Measurements from ENCODE around the gene CTSO. TPM values are rescaled to one million over a fixed set of nuclear protein-coding genes. Genes with fewer than 3 reads are reported as not detected.

CTSO gene
- total RNA-seq, 1 donor from 2014 or later = 1.7 TPM

- no peak for DNase-seq (ENCODE audit: low read depth, low spot score)
- no peaks in the 10 kb centered on the region for H3K4me1 Mint-ChIP-seq
- no peak for TF ChIP-seq CTCF (conservative IDR thresholded peaks at IDR 0.05)
Measured at GRCh38 chr4:155908187-155909139, 45.2 kb downstream of the CTSO start.

GRCh38 chr4:155907556-155907955 lies 46.1 kb downstream of the CTSO start:
- Mint-ChIP-seq H3K4me3 (no peak overlapping the region), H3K27ac (ENCODE audit: unreplicated experiment) (no peak overlapping the region), H3K9me3 (peaks cover 2% of the 10 kb centered on the region), H3K36me3 (ENCODE audit: low read depth) (no peaks in the 10 kb centered on the region), H3K27me3 (ENCODE audit: low read depth) (no peaks in the 10 kb centered on the region), H3K4me1 (no peaks in the 10 kb centered on the region)
- no peak for TF ChIP-seq CTCF (conservative IDR thresholded peaks at IDR 0.05)
- no peak for DNase-seq (ENCODE audit: low read depth, low spot score)

More at GRCh38 chr4:155908187-155909139, 45.2 kb downstream of the CTSO start:
- H3K9me3 Mint-ChIP-seq = peaks cover 6% of the 10 kb centered on the region
- no peak overlapping the region for H3K27ac Mint-ChIP-seq (ENCODE audit: unreplicated experiment)
- H3K36me3 Mint-ChIP-seq (ENCODE audit: low read depth) = no peaks in the 10 kb centered on the region
- no peaks in the 10 kb centered on the region for H3K27me3 Mint-ChIP-seq (ENCODE audit: low read depth)
- H3K4me3 Mint-ChIP-seq = no peak overlapping the region

DNA sequence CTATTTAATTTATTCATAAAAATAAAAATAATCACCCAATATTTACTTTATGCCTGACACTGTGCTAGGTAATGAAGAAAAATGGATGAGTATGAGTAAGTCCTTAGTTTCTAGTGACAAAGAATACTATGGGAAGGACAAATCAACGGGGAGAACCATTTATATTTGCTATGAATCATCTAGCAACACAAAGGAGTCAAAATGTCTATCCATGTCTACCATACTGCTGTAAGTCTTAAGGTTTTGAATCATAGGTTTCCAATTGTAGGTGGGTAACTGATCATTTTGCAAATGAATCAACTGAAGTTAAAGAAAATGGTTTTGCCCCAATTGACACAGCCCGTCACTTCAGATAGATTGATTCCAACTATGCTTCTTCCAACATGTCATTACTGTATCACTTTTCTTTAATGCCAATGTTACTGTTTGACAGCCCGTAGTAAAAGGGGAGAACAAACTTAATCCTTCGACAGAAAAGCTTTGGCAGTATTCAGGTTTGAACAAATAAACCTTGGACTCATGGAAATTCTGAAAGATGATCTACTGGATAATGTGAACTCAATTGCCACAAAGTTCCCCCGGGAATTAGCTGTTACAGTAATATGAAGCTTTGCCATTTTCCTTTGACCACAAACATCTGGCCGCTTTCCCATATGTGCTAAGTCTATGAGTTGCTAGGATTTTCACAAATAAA lies 47.0 kb downstream of the CTSO start:
- H3K36me3 Mint-ChIP-seq (ENCODE audit: low read depth) = no peaks in the 10 kb centered on the region
- H3K27ac Mint-ChIP-seq (ENCODE audit: unreplicated experiment) = no peak overlapping the region
- no peaks in the 10 kb centered on the region for H3K9me3 Mint-ChIP-seq
- DNase-seq (ENCODE audit: low read depth, low spot score) = no peak
- no peak for TF ChIP-seq CTCF (conservative IDR thresholded peaks at IDR 0.05)
- no peaks in the 10 kb centered on the region for H3K27me3 Mint-ChIP-seq (ENCODE audit: low read depth)
- H3K4me3 Mint-ChIP-seq = no peak overlapping the region
- H3K4me1 Mint-ChIP-seq = no peaks in the 10 kb centered on the region

DNA sequence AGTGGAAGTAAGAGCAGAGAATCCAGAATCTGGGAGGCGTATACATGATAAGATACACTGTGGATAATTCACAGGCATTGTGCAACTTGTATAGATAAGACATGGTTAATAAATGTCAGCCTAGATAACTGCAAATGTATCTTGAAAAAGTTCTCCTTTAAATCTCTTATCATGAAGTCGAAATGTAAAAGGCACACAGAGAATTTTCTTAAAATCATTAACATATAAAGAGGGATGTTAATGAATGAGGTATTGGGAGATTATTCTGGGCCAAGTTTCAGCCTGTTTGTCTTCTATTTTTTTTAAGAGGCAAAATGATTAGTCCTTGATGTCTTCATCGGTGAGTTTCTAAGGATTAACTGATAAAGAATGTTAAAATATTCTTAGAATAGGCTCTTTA lies 49.3 kb downstream of the CTSO start:
- no peaks in the 10 kb centered on the region for H3K36me3 Mint-ChIP-seq (ENCODE audit: low read depth)
- peaks cover 13% of the 10 kb centered on the region for H3K4me1 Mint-ChIP-seq
- H3K4me3 Mint-ChIP-seq = no peak overlapping the region
- no peak for TF ChIP-seq CTCF (conservative IDR thresholded peaks at IDR 0.05)
- no peaks in the 10 kb centered on the region for H3K9me3 Mint-ChIP-seq
- H3K27me3 Mint-ChIP-seq (ENCODE audit: low read depth) = no peaks in the 10 kb centered on the region
- no peak overlapping the region for H3K27ac Mint-ChIP-seq (ENCODE audit: unreplicated experiment)
- DNase-seq (ENCODE audit: low read depth, low spot score) = no peak

DNA sequence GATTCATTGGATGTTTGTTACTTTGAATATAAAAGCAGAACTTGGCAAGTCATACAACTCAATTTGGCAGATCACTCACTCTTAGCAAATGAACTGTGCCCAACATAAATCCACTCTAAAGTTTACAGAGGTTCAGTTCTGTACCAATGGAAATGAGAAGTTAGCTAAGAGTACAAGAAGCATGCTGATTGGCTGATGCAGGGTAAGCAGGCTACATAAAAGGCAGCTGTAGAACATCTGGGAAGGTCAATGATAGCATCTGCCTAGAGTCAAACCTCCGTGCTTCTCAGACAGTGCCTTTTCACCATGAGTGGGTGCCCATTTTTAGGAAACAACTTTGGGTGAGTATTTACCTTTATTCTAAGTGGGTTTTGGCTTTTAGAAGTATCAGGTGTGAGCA lies 50.2 kb downstream of the CTSO start, which contains the start of gene TDO2:
TSS of gene TDO2 (plus strand) at position 244 of the 400 bp plus-strand sequence. CDS start at position 307, 63 bp downstream.
- Mint-ChIP-seq H3K27ac (ENCODE audit: unreplicated experiment) (no peak within 1 kb of the TSS), H3K4me3 (no peak within 1 kb of the TSS), H3K27me3 (ENCODE audit: low read depth) (no peaks in the 10 kb centered on the region), H3K4me1 (peaks cover 13% of the 10 kb centered on the region), H3K9me3 (no peaks in the 10 kb centered on the region), H3K36me3 (ENCODE audit: low read depth) (no peaks in the 10 kb centered on the region)
- no peak for TF ChIP-seq CTCF (conservative IDR thresholded peaks at IDR 0.05)
- DNase-seq (ENCODE audit: low read depth, low spot score) = no peak

Measured in neural crest cell (in vitro differentiated cells).